Measurements from ENCODE around the gene ADPRM.
"Not testable (repeated sequence)": the region's sequence is repeated elsewhere in the genome, so short reads cannot be mapped to it uniquely, and the experiment has no call there.

Gene ADPRM

GRCh38 chr17:10683853-10684252 is 13.5 kb upstream of the ADPRM start:
- TF ChIP-seq CTCF (IDR thresholded peaks at IDR 0.05; ENCODE audit: borderline replicate concordance, extremely low read depth, low read length, poor library complexity, severe bottlenecking): peak; percentile 70
- TF ChIP-seq EZH2 (IDR thresholded peaks at IDR 0.05; ENCODE audit: borderline replicate concordance, low read depth, low read length, severe bottlenecking): no peak
- Histone ChIP-seq H4K20me1 (ENCODE audit: insufficient read depth, low read length) (peaks cover 13% of the 10 kb centered on the region; the same call in 1 of the 2 replicates), H3K36me3 (ENCODE audit: insufficient read depth, low read length) (peaks cover 92% of the 10 kb centered on the region)

GRCh38 chr17:10687499-10687898 is 9.9 kb upstream of the ADPRM start:
- no peak overlapping the region for H3K9ac ChIP-seq (ENCODE audit: low read depth, low read length)
- H3K36me3 ChIP-seq (ENCODE audit: insufficient read depth, low read length): peaks cover 92% of the 10 kb centered on the region
- H3K27me3 ChIP-seq (ENCODE audit: insufficient read depth, low read length, poor library complexity): no peaks in the 10 kb centered on the region
- no peak for DNase-seq
- no peak overlapping the region for H3K4me2 ChIP-seq (ENCODE audit: insufficient read depth, low read length)
- ATAC-seq (ENCODE audit: insufficient read depth, low read depth): no peak
- H2AFZ ChIP-seq (ENCODE audit: low read depth, low read length): no peak overlapping the region
- TF ChIP-seq EZH2 (IDR thresholded peaks at IDR 0.05; ENCODE audit: borderline replicate concordance, low read depth, low read length, severe bottlenecking) (no peak), CTCF (IDR thresholded peaks at IDR 0.05; ENCODE audit: borderline replicate concordance, extremely low read depth, low read length, poor library complexity, severe bottlenecking) (no peak)
- peaks cover 21% of the 10 kb centered on the region; the same call in 1 of the 2 replicates for H4K20me1 ChIP-seq (ENCODE audit: insufficient read depth, low read length)
- H3K79me2 ChIP-seq (ENCODE audit: insufficient read depth, low read length): peaks cover 52% of the 10 kb centered on the region
- H3K27ac ChIP-seq (ENCODE audit: low read length): no peak overlapping the region
- H3K9me3 ChIP-seq (ENCODE audit: insufficient read depth, low read length, severe bottlenecking): no peaks in the 10 kb centered on the region
- H3K4me3 ChIP-seq (ENCODE audit: low read depth in 1 of 2, low read length in 2 of 2): no peak overlapping the region
- peaks cover 6% of the 10 kb centered on the region; the same call in 1 of the 2 replicates for H3K4me1 ChIP-seq (ENCODE audit: insufficient read depth, low read length)

More at GRCh38 chr17:10683853-10684252, 13.5 kb upstream of the ADPRM start:
- ATAC-seq (ENCODE audit: insufficient read depth, low read depth): no peak; the same call in 2 of the 3 replicates
- no peak overlapping the region for H3K4me3 ChIP-seq (ENCODE audit: low read depth in 1 of 2, low read length in 2 of 2)
- no peaks in the 10 kb centered on the region for H3K9me3 ChIP-seq (ENCODE audit: insufficient read depth, low read length, severe bottlenecking)
- H3K27me3 ChIP-seq (ENCODE audit: insufficient read depth, low read length, poor library complexity): no peaks in the 10 kb centered on the region
- no peaks in the 10 kb centered on the region for H3K4me1 ChIP-seq (ENCODE audit: insufficient read depth, low read length)
- no peak overlapping the region for H2AFZ ChIP-seq (ENCODE audit: low read depth, low read length)
- H3K9ac ChIP-seq (ENCODE audit: low read depth, low read length): no peak overlapping the region
- H3K4me2 ChIP-seq (ENCODE audit: insufficient read depth, low read length): no peak overlapping the region
- no peak overlapping the region for H3K27ac ChIP-seq (ENCODE audit: low read length)
- DNase-seq: no peak
- peaks cover 17% of the 10 kb centered on the region; the same call in 1 of the 2 replicates for H3K79me2 ChIP-seq (ENCODE audit: insufficient read depth, low read length)

GRCh38 chr17:10695875-10696407 is 1.5 kb upstream of the ADPRM start:
- H3K36me3 ChIP-seq (ENCODE audit: insufficient read depth, low read length): peaks cover 44% of the 10 kb centered on the region
- peak overlapping the region; percentile 74 for H3K4me2 ChIP-seq (ENCODE audit: insufficient read depth, low read length)
- peak overlapping the region; percentile 85 for H3K27ac ChIP-seq (ENCODE audit: low read length)
- not testable (repeated sequence) for H3K9me3 ChIP-seq (ENCODE audit: insufficient read depth, low read length, severe bottlenecking); DNase-seq; ATAC-seq (ENCODE audit: insufficient read depth, low read depth); H2AFZ ChIP-seq (ENCODE audit: low read depth, low read length); H3K27me3 ChIP-seq (ENCODE audit: insufficient read depth, low read length, poor library complexity)
- peaks cover 57% of the 10 kb centered on the region for H3K4me1 ChIP-seq (ENCODE audit: insufficient read depth, low read length)
- peak overlapping the region; percentile 74 to 98; a peak in 3 of 4 replicates for H3K4me3 ChIP-seq (ENCODE audit: low read depth in 1 of 2, low read length in 2 of 2)
- H3K9ac ChIP-seq (ENCODE audit: low read depth, low read length): peak overlapping the region; percentile 92
- H3K79me2 ChIP-seq (ENCODE audit: insufficient read depth, low read length): peaks cover 97% of the 10 kb centered on the region
- peaks cover 15% of the 10 kb centered on the region; the same call in 1 of the 2 replicates for H4K20me1 ChIP-seq (ENCODE audit: insufficient read depth, low read length)

GRCh38 chr17:10698096-10698818 is 863 bp downstream of the ADPRM start:
- H2AFZ ChIP-seq (ENCODE audit: low read depth, low read length): peak overlapping the region; percentile 95
- TF ChIP-seq CTCF (IDR thresholded peaks at IDR 0.05; ENCODE audit: borderline replicate concordance, extremely low read depth, low read length, poor library complexity, severe bottlenecking) (no peak), EZH2 (IDR thresholded peaks at IDR 0.05; ENCODE audit: borderline replicate concordance, low read depth, low read length, severe bottlenecking) (no peak)
- no peaks in the 10 kb centered on the region for H3K27me3 ChIP-seq (ENCODE audit: insufficient read depth, low read length, poor library complexity)
- peaks cover 9% of the 10 kb centered on the region; the same call in 1 of the 2 replicates for H4K20me1 ChIP-seq (ENCODE audit: insufficient read depth, low read length)
- H3K4me2 ChIP-seq (ENCODE audit: insufficient read depth, low read length): peak overlapping the region; percentile 74
- H3K4me3 ChIP-seq (ENCODE audit: low read depth in 1 of 2, low read length in 2 of 2): peak overlapping the region; percentile 74 to 98
- H3K79me2 ChIP-seq (ENCODE audit: insufficient read depth, low read length): peaks cover 96% of the 10 kb centered on the region
- peaks cover 72% of the 10 kb centered on the region for H3K4me1 ChIP-seq (ENCODE audit: insufficient read depth, low read length)
- H3K27ac ChIP-seq (ENCODE audit: low read length): peak overlapping the region; percentile 85
- peak; percentile 21 for DNase-seq
- H3K36me3 ChIP-seq (ENCODE audit: insufficient read depth, low read length): peaks cover 21% of the 10 kb centered on the region; the same call in 1 of the 2 replicates
- H3K9me3 ChIP-seq (ENCODE audit: insufficient read depth, low read length, severe bottlenecking): no peaks in the 10 kb centered on the region
- no peak for ATAC-seq (ENCODE audit: insufficient read depth, low read depth)
- H3K9ac ChIP-seq (ENCODE audit: low read depth, low read length): peak overlapping the region; percentile 92
